Transverse colon (tissue), 4 donors: ENCODE results near the gene SLC35G1. TPM values are rescaled to one million over a fixed set of nuclear protein-coding genes. Genes with fewer than 3 reads are reported as not detected.

Experiments
- DNase-seq: peaks from one replicate; pipeline ENCODE4 v3.0.0-alpha.2; 2019
- H3K27ac ChIP-seq, 4 donors: fragments of 200-600 bp; sonication (generic); 2 replicates each; pipeline ENCODE4 v1.5.1; 2016 to 2018; ENCODE audit warnings: inconsistent platforms in 4 of 4
- H3K27me3 ChIP-seq: fragments of 200-600 bp; sonication (generic); 2 replicates; pipeline ENCODE4 v1.5.1; 2017; ENCODE audit warnings: inconsistent platforms
- H3K36me3 ChIP-seq, 4 donors: fragments of 200-600 bp; sonication (generic); 2 replicates each; pipeline ENCODE4 v1.5.1; 2017 to 2019; ENCODE audit warnings: inconsistent platforms in 4 of 4
- H3K4me1 ChIP-seq, 4 donors: fragments of 200-600 bp; sonication (generic); 2 replicates each; pipeline ENCODE4 v1.5.1; 2017 to 2020; ENCODE audit warnings: inconsistent platforms in 4 of 4
- H3K4me3 ChIP-seq, 4 donors: fragments of 200-600 bp; sonication (generic); 1 replicate in 1 of 4; 2 replicates in 3 of 4; pipeline versions ENCODE4 v1.5.1 to v1.6.1; 2017 to 2019; ENCODE audit warnings: inconsistent platforms in 4 of 4
- H3K9me3 ChIP-seq, 2 donors: fragments of 200-600 bp; sonication (generic); 2 replicates each; pipeline ENCODE4 v1.5.1; 2017 to 2019; ENCODE audit warnings: inconsistent platforms in 2 of 2
- EP300 ChIP-seq: sonication (generic); formaldehyde crosslinking; IDR thresholded peaks from one replicate; pipeline ENCODE4 v1.6.1; 2017; ENCODE audit warnings: antibody characterized with exemption, low read depth
- POLR2A ChIP-seq: fragments of 450-650 bp; IDR thresholded peaks from one replicate; pipeline ENCODE4 v1.6.1; 2016; ENCODE audit warnings: antibody characterized with exemption, mild to moderate bottlenecking, moderate library complexity
- POLR2AphosphoS5 ChIP-seq, 3 donors: sonication (generic); formaldehyde crosslinking; IDR thresholded peaks; one replicate each; pipeline ENCODE4 v1.6.1; 2016; ENCODE audit warnings: antibody characterized with exemption in 3 of 3
- WGBS, 2 donors: methylation state at CpG; one replicate each; pipeline ENCODE4 v1.1.5; 2018; ENCODE audit warnings: low coverage in 1 of 2; 5-methylcytosine and 5-hydroxymethylcytosine counted together
- in situ Hi-C, 4 donors: fragments of 200-750 bp; cut with MboI; loops; one replicate each; pipeline versions ENCODE4 v1.15.0 to v1.15.1; 2017; ENCODE audit warnings: low sequenced_read_pairs in 3 of 4, low pct_ligation_motif_present in 1 of 4, low pct_unique_long_range_greater_than_20kb in 1 of 4
- intact Hi-C: fragments of 100-400 bp; cut with DNase I; formaldehyde crosslinking; loops from one replicate; pipeline ENCODE4 v1.15.1; 2023; ENCODE audit warnings: low total_unique reads
- total RNA-seq, 4 donors: library from RNA; depleted of rRNA; stranded (reverse); fragments of >200 nt; gene quantifications; one replicate each; pipeline ENCODE4 v1.1.0, GENCODE V29; 2016
- TF ChIP-seq, protein P1 (sequence below), 5 experiments: fragments of 200-600 bp in 3 of 5; fragments of 450-650 bp in 2 of 5; sonication (generic) in 3 of 5; IDR thresholded peaks; 1 replicate in 2 of 5; 2 replicates in 3 of 5; pipeline ENCODE4 v1.5.1; 2016 to 2017; ENCODE audit warnings: antibody characterized with exemption in 5 of 5, inconsistent platforms in 3 of 5, mild to moderate bottlenecking in 2 of 5, moderate library complexity in 1 of 5

The SLC35G1 gene
- total RNA-seq, 4 donors from 2014 or later: 7.4 to 42.1 (median 28.9) TPM

- DNase-seq: no peak
- TF ChIP-seq, protein P1, sequence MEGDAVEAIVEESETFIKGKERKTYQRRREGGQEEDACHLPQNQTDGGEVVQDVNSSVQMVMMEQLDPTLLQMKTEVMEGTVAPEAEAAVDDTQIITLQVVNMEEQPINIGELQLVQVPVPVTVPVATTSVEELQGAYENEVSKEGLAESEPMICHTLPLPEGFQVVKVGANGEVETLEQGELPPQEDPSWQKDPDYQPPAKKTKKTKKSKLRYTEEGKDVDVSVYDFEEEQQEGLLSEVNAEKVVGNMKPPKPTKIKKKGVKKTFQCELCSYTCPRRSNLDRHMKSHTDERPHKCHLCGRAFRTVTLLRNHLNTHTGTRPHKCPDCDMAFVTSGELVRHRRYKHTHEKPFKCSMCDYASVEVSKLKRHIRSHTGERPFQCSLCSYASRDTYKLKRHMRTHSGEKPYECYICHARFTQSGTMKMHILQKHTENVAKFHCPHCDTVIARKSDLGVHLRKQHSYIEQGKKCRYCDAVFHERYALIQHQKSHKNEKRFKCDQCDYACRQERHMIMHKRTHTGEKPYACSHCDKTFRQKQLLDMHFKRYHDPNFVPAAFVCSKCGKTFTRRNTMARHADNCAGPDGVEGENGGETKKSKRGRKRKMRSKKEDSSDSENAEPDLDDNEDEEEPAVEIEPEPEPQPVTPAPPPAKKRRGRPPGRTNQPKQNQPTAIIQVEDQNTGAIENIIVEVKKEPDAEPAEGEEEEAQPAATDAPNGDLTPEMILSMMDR (IDR thresholded peaks at IDR 0.05): no peak
- no peak for TF ChIP-seq POLR2AphosphoS5 (IDR thresholded peaks at IDR 0.05)
- TF ChIP-seq EP300: no peak
- TF ChIP-seq POLR2A: no peak
- intact Hi-C loops (no loop called here), in situ Hi-C loops (no loop called here)
- no peaks in the 10 kb centered on the region for H3K4me1 ChIP-seq
- H3K4me3 ChIP-seq: no peak overlapping the region
- no peaks in the 10 kb centered on the region for H3K27me3 ChIP-seq
- 68 to 100% methylated on average over 1 of the region's 1 CpG for WGBS, 2 donors
- no peaks in the 10 kb centered on the region for H3K36me3 ChIP-seq
- H3K27ac ChIP-seq: no peak overlapping the region
- no peaks in the 10 kb centered on the region for H3K9me3 ChIP-seq
These were observed 44.4 kb downstream of the SLC35G1 start for GRCh38 chr10:93938140-93938539.

DNA sequence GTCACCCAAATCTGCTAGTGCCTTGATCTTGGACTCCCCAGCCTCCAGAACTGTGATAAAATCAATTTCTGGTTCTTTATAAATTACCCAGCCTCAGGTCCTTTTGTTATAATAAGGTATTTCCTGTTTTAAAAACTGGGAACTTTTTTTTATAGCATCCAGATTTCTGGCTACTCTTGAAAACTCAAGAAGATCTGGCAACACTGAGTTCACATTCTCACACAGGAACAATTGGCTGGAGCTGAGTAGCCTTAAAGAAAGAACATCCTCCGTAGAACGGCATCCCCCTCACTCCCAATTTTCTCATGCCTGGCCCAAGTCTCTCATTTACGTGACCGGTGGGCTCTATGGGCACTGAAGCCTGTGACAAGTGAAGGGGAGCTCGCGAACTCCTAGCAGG lies 47.1 kb downstream of the SLC35G1 start:
- in situ Hi-C loops: no loop called here
- Histone ChIP-seq H3K4me3 (no peak overlapping the region), H3K27me3 (no peaks in the 10 kb centered on the region), H3K27ac (no peak overlapping the region), H3K4me1 (no peaks in the 10 kb centered on the region), H3K36me3 (no peaks in the 10 kb centered on the region), H3K9me3 (no peaks in the 10 kb centered on the region)
- TF ChIP-seq, protein P1 (IDR thresholded peaks at IDR 0.05): no peak
- TF ChIP-seq POLR2A (no peak), EP300 (no peak), POLR2AphosphoS5 (IDR thresholded peaks at IDR 0.05) (no peak)
- intact Hi-C loops: no loop called here
- 80 to 86% methylated on average over 6 of the region's 6 CpGs for WGBS, 2 donors
- DNase-seq: no peak

DNA sequence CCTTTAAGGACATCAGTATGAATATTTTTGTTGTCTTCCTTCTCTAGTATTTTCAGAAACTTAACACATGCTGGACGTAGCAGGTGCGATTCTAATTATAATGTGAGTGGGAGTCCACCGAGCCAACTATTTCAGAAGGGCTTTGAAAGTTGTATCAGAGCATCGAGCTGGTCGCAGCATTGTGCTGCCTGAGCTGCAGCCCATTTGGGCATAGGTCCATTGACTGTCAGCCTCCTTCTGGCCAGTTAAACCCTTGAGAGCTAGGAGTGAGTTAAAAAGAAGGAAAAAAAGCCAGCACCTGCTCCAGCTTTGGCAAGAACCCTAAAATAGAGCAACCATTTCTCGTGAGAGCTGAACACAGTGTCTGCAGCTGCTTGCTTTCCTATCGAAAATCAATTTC lies 47.8 kb downstream of the SLC35G1 start:
- Histone ChIP-seq H3K36me3 (no peaks in the 10 kb centered on the region), H3K27me3 (no peaks in the 10 kb centered on the region), H3K4me3 (no peak overlapping the region), H3K9me3 (no peaks in the 10 kb centered on the region), H3K4me1 (no peaks in the 10 kb centered on the region), H3K27ac (no peak overlapping the region)
- WGBS, 2 donors: 80 to 85% methylated on average over 4 to 7 of the region's 7 CpGs
- TF ChIP-seq POLR2AphosphoS5 (IDR thresholded peaks at IDR 0.05) (no peak), POLR2A (no peak), EP300 (no peak)
- TF ChIP-seq, protein P1 (IDR thresholded peaks at IDR 0.05): no peak
- in situ Hi-C loops (no loop called here), intact Hi-C loops (no loop called here)
- DNase-seq: no peak

DNA sequence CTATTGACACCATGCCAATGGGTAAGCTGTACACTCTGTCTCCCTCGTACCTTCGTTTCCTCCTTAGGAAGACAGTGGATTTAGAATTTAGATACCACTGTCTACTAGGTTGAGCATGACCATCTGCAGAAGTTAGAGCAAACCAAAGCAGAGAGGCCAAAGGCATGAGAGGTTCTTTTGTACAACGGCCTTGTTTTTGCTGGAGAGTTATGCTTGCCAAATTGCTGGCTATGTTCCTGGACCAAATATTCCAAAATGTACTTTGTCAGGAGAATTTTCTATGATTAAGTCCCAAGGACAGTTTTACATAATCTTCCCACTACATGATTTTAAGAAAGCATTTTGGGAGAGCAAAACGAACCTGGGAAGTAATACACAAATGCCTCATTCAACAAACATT lies 52.0 kb downstream of the SLC35G1 start:
- TF ChIP-seq, protein P1 (IDR thresholded peaks at IDR 0.05): no peak
- TF ChIP-seq POLR2AphosphoS5 (IDR thresholded peaks at IDR 0.05) (no peak), POLR2A (no peak), EP300 (no peak)
- no peak overlapping the region for H3K27ac ChIP-seq
- 62 to 89% methylated on average over 2 to 4 of the region's 4 CpGs for WGBS, 2 donors
- H3K9me3 ChIP-seq: no peaks in the 10 kb centered on the region
- in situ Hi-C loops (no loop called here), intact Hi-C loops (no loop called here)
- no peaks in the 10 kb centered on the region for H3K27me3 ChIP-seq
- H3K4me1 ChIP-seq: no peaks in the 10 kb centered on the region
- no peak overlapping the region for H3K4me3 ChIP-seq
- no peak for DNase-seq
- no peaks in the 10 kb centered on the region for H3K36me3 ChIP-seq
